GM11168 (cell line): ENCODE results near the gene SLC22A2.
"Not testable (repeated sequence)": the region's sequence is repeated elsewhere in the genome, so short reads cannot be mapped to it uniquely, and the experiment has no call there.

Experiments
- in situ Hi-C: fragments of 300-500 bp; cut with MboI; formaldehyde crosslinking; loops from one replicate; pipeline ENCODE4 v1.12.0; 2022; ENCODE audit warnings: low sequenced_read_pairs; ENCODE audit not compliant: unreplicated experiment

SLC22A2 gene

GRCh38 chr6:160258346-160259142 lies at the start of gene SLC22A2:
SLC22A2 (minus strand) TSS chr6:160258821; CDS start chr6:160258757, 64 bp downstream.
- in situ Hi-C loops, result no loop called here

- in situ Hi-C loops, result no loop called here
Observed at GRCh38 chr6:160305926-160306713, 47.5 kb upstream of the SLC22A2 start.

- in situ Hi-C loops, result no loop called here
Observed at GRCh38 chr6:160303806-160304205, 45.2 kb upstream of the SLC22A2 start.

GRCh38 chr6:160302431-160303082 lies 43.9 kb upstream of the SLC22A2 start:
- in situ Hi-C loops, result not testable (repeated sequence)

- in situ Hi-C loops, result no loop called here
Observed at GRCh38 chr6:160301339-160301738, 42.7 kb upstream of the SLC22A2 start.

- in situ Hi-C loops, result no loop called here
Observed at GRCh38 chr6:160300076-160300695, 41.6 kb upstream of the SLC22A2 start.

GRCh38 chr6:160299559-160299958 lies 40.9 kb upstream of the SLC22A2 start:
- in situ Hi-C loops, result no loop called here

- in situ Hi-C loops, result no loop called here
Observed at GRCh38 chr6:160298121-160298520, 39.5 kb upstream of the SLC22A2 start.

GRCh38 chr6:160297310-160297709 lies 38.7 kb upstream of the SLC22A2 start:
- in situ Hi-C loops, result no loop called here

GRCh38 chr6:160293844-160294243 lies 35.2 kb upstream of the SLC22A2 start:
- in situ Hi-C loops, result no loop called here

GRCh38 chr6:160285541-160286105 lies 27.0 kb upstream of the SLC22A2 start:
- in situ Hi-C loops, result no loop called here

GRCh38 chr6:160284575-160284974 lies 26.0 kb upstream of the SLC22A2 start:
- in situ Hi-C loops, result no loop called here

GRCh38 chr6:160282444-160282843 lies 23.8 kb upstream of the SLC22A2 start:
- in situ Hi-C loops, result no loop called here

- in situ Hi-C loops, result no loop called here
Observed at GRCh38 chr6:160279850-160280249, 21.2 kb upstream of the SLC22A2 start.

GRCh38 chr6:160278786-160279310 lies 20.2 kb upstream of the SLC22A2 start:
- in situ Hi-C loops, result no loop called here

GRCh38 chr6:160278311-160278710 lies 19.7 kb upstream of the SLC22A2 start:
- in situ Hi-C loops, result no loop called here

- in situ Hi-C loops, result no loop called here
Observed at GRCh38 chr6:160277546-160277945, 18.9 kb upstream of the SLC22A2 start.

GRCh38 chr6:160277144-160277543 lies 18.5 kb upstream of the SLC22A2 start:
- in situ Hi-C loops, result no loop called here

- in situ Hi-C loops, result no loop called here
Observed at GRCh38 chr6:160276126-160276525, 17.5 kb upstream of the SLC22A2 start.

- in situ Hi-C loops, result no loop called here
Observed at GRCh38 chr6:160275511-160276003, 16.9 kb upstream of the SLC22A2 start.
